GM12878 (cell line): Measurements from ENCODE around the gene TRIM26. TPM values are rescaled to one million over a fixed set of nuclear protein-coding genes. Genes with fewer than 3 reads are reported as not detected.

ENCODE experiments used
- BCL11A ChIP-seq: IDR thresholded peaks from 2 replicates; pipeline ENCODE4 v1.6.1; 2011; ENCODE audit warnings: low read depth, low read length
- CBX5 ChIP-seq: sonication (generic); IDR thresholded peaks from 2 replicates; pipeline ENCODE4 v1.6.1; 2016; ENCODE audit warnings: low read depth, moderate library complexity, mild to moderate bottlenecking, inconsistent platforms
- CEBPB ChIP-seq, 2 experiments: fragments of 150-350 bp in 1 of 2; IDR thresholded peaks; 2 replicates each; pipeline ENCODE4 v1.6.1; 2012 to 2014; ENCODE audit warnings: low read depth in 2 of 2, low read length in 2 of 2, borderline replicate concordance in 1 of 2, inconsistent platforms in 1 of 2
- CREM ChIP-seq: IDR thresholded peaks from 2 replicates; pipeline ENCODE4 v1.6.1; 2014; ENCODE audit warnings: antibody characterized with exemption, low read depth
- GABPA ChIP-seq: IDR thresholded peaks from 2 replicates; pipeline ENCODE4 v1.6.1; 2014; ENCODE audit warnings: antibody characterized with exemption, low read depth, mild to moderate bottlenecking, inconsistent platforms
- HDAC2 ChIP-seq: fragments of 200-600 bp; sonication (generic); IDR thresholded peaks from 2 replicates; pipeline ENCODE4 v1.6.1; 2017
- JUND ChIP-seq: IDR thresholded peaks from 2 replicates; pipeline ENCODE4 v1.6.1; 2012; ENCODE audit warnings: low read depth, mild to moderate bottlenecking, low read length, improper control_type of control experiment, moderate library complexity
- KDM1A ChIP-seq: fragments of 200-600 bp; sonication (generic); IDR thresholded peaks from 2 replicates; pipeline ENCODE4 v1.6.1; 2016; ENCODE audit warnings: borderline replicate concordance
- LARP7 ChIP-seq: fragments of 450-650 bp; IDR thresholded peaks from 2 replicates; pipeline ENCODE4 v1.6.1; 2017; ENCODE audit warnings: mild to moderate bottlenecking
- MEF2A ChIP-seq: IDR thresholded peaks from 2 replicates; pipeline ENCODE4 v1.6.1; 2011; ENCODE audit warnings: low read depth, mild to moderate bottlenecking, low read length, moderate library complexity; ENCODE audit not compliant: insufficient read depth
- MTA3 ChIP-seq: IDR thresholded peaks from 2 replicates; pipeline ENCODE4 v1.6.1; 2012; ENCODE audit warnings: low read length, inconsistent platforms, borderline replicate concordance
- NBN ChIP-seq: fragments of 450-650 bp; IDR thresholded peaks from 2 replicates; pipeline ENCODE4 v1.6.1; 2016
- NFIC ChIP-seq: IDR thresholded peaks from 2 replicates; pipeline ENCODE4 v1.6.1; 2012; ENCODE audit warnings: low read depth, mild to moderate bottlenecking, inconsistent platforms, low read length, moderate library complexity
- NFYB ChIP-seq: IDR thresholded peaks from 2 replicates; pipeline ENCODE4 v1.6.1; 2011; ENCODE audit warnings: low read depth, mild to moderate bottlenecking, low read length, improper control_type of control experiment, moderate library complexity; ENCODE audit not compliant: insufficient read depth
- NRF1 ChIP-seq: conservative IDR thresholded peaks from 2 replicates; pipeline ENCODE4 v1.6.1; 2011; ENCODE audit warnings: mild to moderate bottlenecking, low read depth, low read length, improper control_type of control experiment
- RAD21 ChIP-seq: IDR thresholded peaks from 2 replicates; pipeline ENCODE4 v1.6.1; 2011; ENCODE audit warnings: mild to moderate bottlenecking, low read depth, low read length, moderate library complexity; ENCODE audit not compliant: insufficient read depth
- RFX5 ChIP-seq: IDR thresholded peaks from 2 replicates; pipeline ENCODE4 v1.6.1; 2011; ENCODE audit warnings: low read depth, low read length, improper control_type of control experiment
- STAT1 ChIP-seq: fragments of 450-650 bp; conservative IDR thresholded peaks from 2 replicates; pipeline ENCODE4 v1.6.1; 2014; ENCODE audit warnings: antibody characterized with exemption, mild to moderate bottlenecking
- polyA plus RNA-seq, 11 experiments: library from polyadenylated mRNA; depleted of rRNA in 4 of 11; unstranded in 6 of 11; stranded (reverse) in 5 of 11; fragments of >200 nt; fragmentation: Nextera tagmentation in 4 of 11; fragmentation: Illumina TruSeq in 1 of 11; extraction: Ambion mirVana in 4 of 11; extraction: Trizol in 1 of 11; gene quantifications; 1 replicate in 1 of 11; 2 replicates in 10 of 11; pipeline versions ENCODE4 v1.2.1 to v1.2.3, GENCODE V29; 2011 to 2016; ENCODE audit warnings: inconsistent platforms in 2 of 11, missing spikeins in 2 of 11, low read depth in 1 of 11
- total RNA-seq, 4 experiments: library from RNA; depleted of rRNA in 3 of 4; stranded (reverse); fragments of >200 nt in 3 of 4; fragmentation: Illumina TruSeq in 1 of 4; extraction: Trizol in 1 of 4; gene quantifications; 2 replicates each; pipeline versions ENCODE4 v1.2.1 to v1.2.3, GENCODE V29; 2013 to 2021
- TF ChIP-seq, protein P1 (sequence below): fragments of 450-650 bp; conservative IDR thresholded peaks from 2 replicates; pipeline ENCODE4 v1.6.1; 2017; ENCODE audit warnings: mild to moderate bottlenecking, moderate library complexity
- TF ChIP-seq, protein P2 (sequence below): fragments of 450-650 bp; IDR thresholded peaks from 2 replicates; pipeline ENCODE4 v1.6.1; 2018; ENCODE audit warnings: mild to moderate bottlenecking, low read depth, moderate library complexity; ENCODE audit not compliant: partially characterized antibody
- TF ChIP-seq, protein P3 (sequence below): IDR thresholded peaks from 2 replicates; pipeline ENCODE4 v1.6.1; 2012; ENCODE audit warnings: low read depth, low read length, improper control_type of control experiment
- TF ChIP-seq, protein P4 (sequence below): IDR thresholded peaks from 2 replicates; pipeline ENCODE4 v1.6.1; 2012; ENCODE audit warnings: low read depth, low read length, improper control_type of control experiment
- TF ChIP-seq, protein P5 (sequence below): IDR thresholded peaks from 2 replicates; pipeline ENCODE4 v1.6.1; 2011; ENCODE audit warnings: low read depth, mild to moderate bottlenecking, low read length, moderate library complexity, borderline replicate concordance; ENCODE audit errors: extremely low read depth

The TRIM26 gene
- total and polyA plus RNA-seq, 10 of the 15 experiments (the other 5 are each of a cell fraction or from before 2014, with no cell fraction given): 13.1 to 79.6 (median 63.6) TPM

DNA sequence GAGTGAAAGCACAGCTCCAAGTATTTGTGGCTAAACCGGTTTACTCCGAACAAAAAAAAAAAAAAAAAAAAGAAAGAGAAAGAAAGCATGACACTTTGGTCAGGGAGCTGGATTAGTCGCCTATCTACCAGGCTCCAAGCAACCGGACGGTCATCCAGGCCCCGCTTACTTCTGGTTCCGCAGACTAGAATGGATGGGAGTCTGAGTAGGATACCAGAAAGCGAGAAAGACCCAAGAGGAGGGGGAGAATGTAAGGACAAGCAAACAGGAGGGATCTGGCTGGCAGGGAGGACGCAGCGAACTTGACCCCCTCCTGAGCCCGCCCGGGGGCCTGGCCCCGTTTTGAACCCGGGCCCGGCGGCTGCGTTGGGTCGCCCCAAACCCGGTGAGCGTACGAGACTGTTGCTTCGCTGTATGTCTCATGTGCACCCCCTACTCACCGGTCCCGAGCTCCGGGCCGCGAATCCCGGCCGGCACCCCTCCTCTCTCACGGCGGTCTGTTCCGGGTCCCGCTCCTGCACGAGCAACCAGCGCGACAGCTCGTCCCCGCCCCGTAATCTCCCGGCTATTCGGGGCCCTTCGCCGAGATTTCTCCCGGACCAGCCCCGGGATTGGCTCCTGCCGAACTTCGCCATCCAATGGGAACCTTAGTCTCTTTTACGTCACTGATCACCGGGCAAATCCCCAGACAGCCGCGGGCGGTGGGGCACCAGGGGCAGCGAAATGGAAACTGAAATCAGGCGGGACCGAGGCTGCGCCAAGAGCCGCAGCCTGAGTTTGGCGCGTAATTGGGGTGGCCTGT, at the start of gene TRIM26 (continued):
- TF ChIP-seq NFYB: peak; percentile 87
- TF ChIP-seq LARP7: peak; percentile 66
- TF ChIP-seq NBN: peak; percentile 70; the same call in 1 of the 2 replicates
- TF ChIP-seq BCL11A: 0 out of 2 replicates have a peak, but pooled peaks have one; percentile 4
- TF ChIP-seq MEF2A: 0 out of 2 replicates have a peak, but pooled peaks have one; percentile 3
- TF ChIP-seq, protein P1, sequence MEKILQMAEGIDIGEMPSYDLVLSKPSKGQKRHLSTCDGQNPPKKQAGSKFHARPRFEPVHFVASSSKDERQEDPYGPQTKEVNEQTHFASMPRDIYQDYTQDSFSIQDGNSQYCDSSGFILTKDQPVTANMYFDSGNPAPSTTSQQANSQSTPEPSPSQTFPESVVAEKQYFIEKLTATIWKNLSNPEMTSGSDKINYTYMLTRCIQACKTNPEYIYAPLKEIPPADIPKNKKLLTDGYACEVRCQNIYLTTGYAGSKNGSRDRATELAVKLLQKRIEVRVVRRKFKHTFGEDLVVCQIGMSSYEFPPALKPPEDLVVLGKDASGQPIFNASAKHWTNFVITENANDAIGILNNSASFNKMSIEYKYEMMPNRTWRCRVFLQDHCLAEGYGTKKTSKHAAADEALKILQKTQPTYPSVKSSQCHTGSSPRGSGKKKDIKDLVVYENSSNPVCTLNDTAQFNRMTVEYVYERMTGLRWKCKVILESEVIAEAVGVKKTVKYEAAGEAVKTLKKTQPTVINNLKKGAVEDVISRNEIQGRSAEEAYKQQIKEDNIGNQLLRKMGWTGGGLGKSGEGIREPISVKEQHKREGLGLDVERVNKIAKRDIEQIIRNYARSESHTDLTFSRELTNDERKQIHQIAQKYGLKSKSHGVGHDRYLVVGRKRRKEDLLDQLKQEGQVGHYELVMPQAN: peak; percentile 91
- peak; percentile 94 for TF ChIP-seq CREM
- TF ChIP-seq, protein P2, sequence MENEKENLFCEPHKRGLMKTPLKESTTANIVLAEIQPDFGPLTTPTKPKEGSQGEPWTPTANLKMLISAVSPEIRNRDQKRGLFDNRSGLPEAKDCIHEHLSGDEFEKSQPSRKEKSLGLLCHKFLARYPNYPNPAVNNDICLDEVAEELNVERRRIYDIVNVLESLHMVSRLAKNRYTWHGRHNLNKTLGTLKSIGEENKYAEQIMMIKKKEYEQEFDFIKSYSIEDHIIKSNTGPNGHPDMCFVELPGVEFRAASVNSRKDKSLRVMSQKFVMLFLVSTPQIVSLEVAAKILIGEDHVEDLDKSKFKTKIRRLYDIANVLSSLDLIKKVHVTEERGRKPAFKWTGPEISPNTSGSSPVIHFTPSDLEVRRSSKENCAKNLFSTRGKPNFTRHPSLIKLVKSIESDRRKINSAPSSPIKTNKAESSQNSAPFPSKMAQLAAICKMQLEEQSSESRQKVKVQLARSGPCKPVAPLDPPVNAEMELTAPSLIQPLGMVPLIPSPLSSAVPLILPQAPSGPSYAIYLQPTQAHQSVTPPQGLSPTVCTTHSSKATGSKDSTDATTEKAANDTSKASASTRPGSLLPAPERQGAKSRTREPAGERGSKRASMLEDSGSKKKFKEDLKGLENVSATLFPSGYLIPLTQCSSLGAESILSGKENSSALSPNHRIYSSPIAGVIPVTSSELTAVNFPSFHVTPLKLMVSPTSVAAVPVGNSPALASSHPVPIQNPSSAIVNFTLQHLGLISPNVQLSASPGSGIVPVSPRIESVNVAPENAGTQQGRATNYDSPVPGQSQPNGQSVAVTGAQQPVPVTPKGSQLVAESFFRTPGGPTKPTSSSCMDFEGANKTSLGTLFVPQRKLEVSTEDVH: peak; percentile 85
- TF ChIP-seq GABPA: no peak
- TF ChIP-seq NFIC: no peak
- TF ChIP-seq, protein P3, sequence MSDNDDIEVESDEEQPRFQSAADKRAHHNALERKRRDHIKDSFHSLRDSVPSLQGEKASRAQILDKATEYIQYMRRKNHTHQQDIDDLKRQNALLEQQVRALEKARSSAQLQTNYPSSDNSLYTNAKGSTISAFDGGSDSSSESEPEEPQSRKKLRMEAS: peak; percentile 33; the same call in 1 of the 2 replicates
- TF ChIP-seq KDM1A: no peak
- TF ChIP-seq CBX5: no peak
- peak in 1 of 2 experiments; percentile 68; a peak in 1 of 4 replicates for TF ChIP-seq CEBPB (IDR thresholded peaks at IDR 0.05; ENCODE audit: borderline replicate concordance in 1 of 2, low read depth in 2 of 2, low read length in 2 of 2)
- 0 out of 2 replicates have a peak, but pooled peaks have one; percentile 19 for TF ChIP-seq NRF1
- no peak for TF ChIP-seq RAD21
- TF ChIP-seq JUND: no peak
- TF ChIP-seq HDAC2: no peak
- TF ChIP-seq RFX5: peak; percentile 99
- no peak; the same call in 1 of the 2 replicates for TF ChIP-seq STAT1
- TF ChIP-seq, protein P4, sequence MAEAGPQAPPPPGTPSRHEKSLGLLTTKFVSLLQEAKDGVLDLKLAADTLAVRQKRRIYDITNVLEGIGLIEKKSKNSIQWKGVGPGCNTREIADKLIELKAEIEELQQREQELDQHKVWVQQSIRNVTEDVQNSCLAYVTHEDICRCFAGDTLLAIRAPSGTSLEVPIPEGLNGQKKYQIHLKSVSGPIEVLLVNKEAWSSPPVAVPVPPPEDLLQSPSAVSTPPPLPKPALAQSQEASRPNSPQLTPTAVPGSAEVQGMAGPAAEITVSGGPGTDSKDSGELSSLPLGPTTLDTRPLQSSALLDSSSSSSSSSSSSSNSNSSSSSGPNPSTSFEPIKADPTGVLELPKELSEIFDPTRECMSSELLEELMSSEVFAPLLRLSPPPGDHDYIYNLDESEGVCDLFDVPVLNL: peak; percentile 31; the same call in 1 of the 2 replicates
- no peak for TF ChIP-seq MTA3
- TF ChIP-seq, protein P5, sequence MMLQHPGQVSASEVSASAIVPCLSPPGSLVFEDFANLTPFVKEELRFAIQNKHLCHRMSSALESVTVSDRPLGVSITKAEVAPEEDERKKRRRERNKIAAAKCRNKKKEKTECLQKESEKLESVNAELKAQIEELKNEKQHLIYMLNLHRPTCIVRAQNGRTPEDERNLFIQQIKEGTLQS: no peak
